H9 (cell line): ENCODE results near the gene RTN4R. TPM values are rescaled to one million over a fixed set of nuclear protein-coding genes. Genes with fewer than 3 reads are reported as not detected.

ENCODE experiments used
- DNase-seq: peaks from one replicate; pipeline ENCODE4 v3.0.0-alpha.2; 2017
- H2AFZ ChIP-seq: one replicate; pipeline ENCODE4 v1.6.1; 2013; ENCODE audit warnings: mild to moderate bottlenecking, low read length, control low read depth, moderate library complexity
- H2AK5ac ChIP-seq: 2 replicates; pipeline ENCODE4 v1.6.1; 2013; ENCODE audit warnings: low read length, control low read depth, mixed read lengths; ENCODE audit not compliant: insufficient read length
- H2BK120ac ChIP-seq: one replicate; pipeline ENCODE4 v1.6.1; 2013; ENCODE audit warnings: low read depth, mild to moderate bottlenecking, low read length, control low read depth, inconsistent platforms; ENCODE audit not compliant: poor library complexity, severe bottlenecking
- H2BK12ac ChIP-seq: 2 replicates; pipeline ENCODE4 v1.6.1; 2013; ENCODE audit warnings: low read length, control low read depth, mixed read lengths, low read depth; ENCODE audit not compliant: insufficient read length
- H2BK15ac ChIP-seq: 2 replicates; pipeline ENCODE4 v1.6.1; 2013; ENCODE audit warnings: low read depth, low read length, control low read depth
- H2BK20ac ChIP-seq: one replicate; pipeline ENCODE4 v1.6.1; 2013; ENCODE audit warnings: low read depth, mild to moderate bottlenecking, low read length, control low read depth, inconsistent platforms; ENCODE audit not compliant: poor library complexity, severe bottlenecking
- H2BK5ac ChIP-seq: 2 replicates; pipeline ENCODE4 v1.6.1; 2013; ENCODE audit warnings: low read length, control low read depth, mixed read lengths; ENCODE audit not compliant: insufficient read length
- H3K14ac ChIP-seq: 2 replicates; pipeline ENCODE4 v1.6.1; 2013; ENCODE audit warnings: low read length, control low read depth; ENCODE audit not compliant: insufficient read depth
- H3K18ac ChIP-seq: 2 replicates; pipeline ENCODE4 v1.6.1; 2013; ENCODE audit warnings: low read depth, mild to moderate bottlenecking, mixed read lengths, low read length, control low read depth; ENCODE audit not compliant: insufficient read length
- H3K23ac ChIP-seq: 2 replicates; pipeline ENCODE4 v1.6.1; 2013; ENCODE audit warnings: low read length, control low read depth, mixed read lengths, low read depth; ENCODE audit not compliant: insufficient read length
- H3K23me2 ChIP-seq: 2 replicates; pipeline ENCODE4 v1.6.1; 2013; ENCODE audit warnings: low read depth, mild to moderate bottlenecking, mixed read lengths, low read length, control low read depth; ENCODE audit not compliant: insufficient read length, poor library complexity, severe bottlenecking
- H3K27ac ChIP-seq: 2 replicates; pipeline ENCODE4 v1.5.1; 2013; ENCODE audit warnings: low read length, control low read depth, mixed read lengths, low read depth; ENCODE audit not compliant: insufficient read length
- H3K27me3 ChIP-seq: 2 replicates; pipeline ENCODE4 v1.6.1; 2013; ENCODE audit warnings: low read length, control low read depth, inconsistent platforms; ENCODE audit not compliant: insufficient read depth
- H3K4ac ChIP-seq: 2 replicates; pipeline ENCODE4 v1.6.1; 2013; ENCODE audit warnings: low read depth, mild to moderate bottlenecking, control low read depth, inconsistent platforms, low read length, moderate library complexity
- H3K4me1 ChIP-seq: 2 replicates; pipeline ENCODE4 v1.6.1; 2013; ENCODE audit warnings: low read length, control low read depth, inconsistent platforms; ENCODE audit not compliant: insufficient read depth
- H3K4me2 ChIP-seq: 2 replicates; pipeline ENCODE4 v1.6.1; 2013; ENCODE audit warnings: low read length, control low read depth, mixed read lengths; ENCODE audit not compliant: insufficient read length, insufficient read depth
- H3K56ac ChIP-seq: 2 replicates; pipeline ENCODE4 v1.6.1; 2013; ENCODE audit warnings: low read depth, mild to moderate bottlenecking, mixed read lengths, low read length, control low read depth; ENCODE audit not compliant: insufficient read length
- H3K79me1 ChIP-seq: 2 replicates; pipeline ENCODE4 v1.6.1; 2013; ENCODE audit warnings: low read depth, mild to moderate bottlenecking, moderate library complexity, low read length, control low read depth, inconsistent platforms; ENCODE audit not compliant: insufficient read depth, poor library complexity, severe bottlenecking
- H3K79me2 ChIP-seq: 2 replicates; pipeline ENCODE4 v1.6.1; 2013; ENCODE audit warnings: low read length, control low read depth, inconsistent platforms; ENCODE audit not compliant: insufficient read depth
- H3K9ac ChIP-seq: 2 replicates; pipeline ENCODE4 v1.6.1; 2013; ENCODE audit warnings: low read length, control low read depth, mixed read lengths; ENCODE audit not compliant: insufficient read length; ENCODE audit errors: extremely low read depth
- H3K9me3 ChIP-seq: one replicate; pipeline ENCODE4 v1.6.1; 2013; ENCODE audit warnings: low read depth, low read length, inconsistent platforms; ENCODE audit not compliant: control insufficient read depth
- H3T11ph ChIP-seq: one replicate; pipeline ENCODE4 v1.6.1; 2013; ENCODE audit warnings: mild to moderate bottlenecking, low read length, control low read depth, inconsistent platforms
- H4K20me1 ChIP-seq: one replicate; pipeline ENCODE4 v1.6.1; 2013; ENCODE audit not compliant: control insufficient read depth, insufficient read length, insufficient read depth
- H4K5ac ChIP-seq: 2 replicates; pipeline ENCODE4 v1.6.1; 2013; ENCODE audit warnings: low read depth, mild to moderate bottlenecking, mixed read lengths, low read length, control low read depth; ENCODE audit not compliant: insufficient read length
- H4K8ac ChIP-seq: replicated peaks from 2 replicates; pipeline ENCODE4 v1.6.1; 2013; ENCODE audit warnings: low read length, control low read depth, mixed read lengths, low read depth; ENCODE audit not compliant: insufficient read length
- H4K91ac ChIP-seq: 2 replicates; pipeline ENCODE4 v1.6.1; 2013; ENCODE audit warnings: low read depth, mild to moderate bottlenecking, moderate library complexity, mixed read lengths, low read length, control low read depth; ENCODE audit not compliant: insufficient read length
- H3K27ac Mint-ChIP-seq, 3 experiments: 2 replicates in 2 of 3; 3 replicates in 1 of 3; pipeline ENCODE4 v1.8.0; 2020 to 2021; ENCODE audit warnings: mixed read lengths in 3 of 3, mild to moderate bottlenecking in 1 of 3, moderate library complexity in 1 of 3
- H3K27me3 Mint-ChIP-seq: 2 replicates; pipeline ENCODE4 v1.8.0; 2021; ENCODE audit warnings: low read depth, mild to moderate bottlenecking, moderate library complexity, mixed read lengths
- H3K36me3 Mint-ChIP-seq, 3 experiments: 2 replicates in 2 of 3; 3 replicates in 1 of 3; pipeline ENCODE4 v1.8.0; 2020 to 2021; ENCODE audit warnings: low read depth in 3 of 3, mixed read lengths in 3 of 3; ENCODE audit not compliant: insufficient read depth in 1 of 3
- H3K4me1 Mint-ChIP-seq, 2 experiments: 2 replicates each; pipeline ENCODE4 v1.8.0; 2020; ENCODE audit warnings: mixed read lengths in 2 of 2
- H3K4me3 Mint-ChIP-seq, 2 experiments: 2 replicates in 1 of 2; 3 replicates in 1 of 2; pipeline ENCODE4 v1.8.0; 2020 to 2021; ENCODE audit warnings: mild to moderate bottlenecking in 2 of 2, mixed read lengths in 2 of 2, moderate library complexity in 1 of 2
- H3K9me3 Mint-ChIP-seq, 2 experiments: 2 replicates in 1 of 2; 3 replicates in 1 of 2; pipeline ENCODE4 v1.8.0; 2020; ENCODE audit warnings: mild to moderate bottlenecking in 2 of 2, mixed read lengths in 2 of 2, moderate library complexity in 1 of 2
- CTCF ChIP-seq: fragments of 200-600 bp; sonication (generic); conservative IDR thresholded peaks from 3 replicates; pipeline ENCODE4 v1.8.0; 2021; ENCODE audit warnings: antibody characterized with exemption, mild to moderate bottlenecking
- WGBS: extraction: QIAGEN DNeasy Blood & Tissue Kit; methylation state at CpG from one replicate; pipeline ENCODE4 v1.1.7; 2013; ENCODE audit warnings: missing lambda C conversion rate, low lambda C conversion rate, mixed read lengths; ENCODE audit not compliant: insufficient read length; ENCODE audit errors: extremely low coverage; 5-methylcytosine and 5-hydroxymethylcytosine counted together
- total RNA-seq: library from RNA; stranded (reverse); gene quantifications from 2 replicates; pipeline ENCODE4 v1.2.1, GENCODE V29; 2021

The RTN4R gene
- total RNA-seq, 1 experiment from 2014 or later = 19.0 TPM

- no peaks in the 10 kb centered on the region for H3K27me3 Mint-ChIP-seq
- H3K4me3 Mint-ChIP-seq = no peak overlapping the region
- H4K5ac ChIP-seq = no peak overlapping the region
Measured at GRCh38 chr22:20256027-20256426, 12.1 kb downstream of the RTN4R start.

More at GRCh38 chr22:20256027-20256426, 12.1 kb downstream of the RTN4R start:
- no peak for DNase-seq
- no peak for TF ChIP-seq CTCF
- Histone ChIP-seq H2BK20ac (no peak overlapping the region), H3K4ac (no peak overlapping the region), H3K4me1 (no peaks in the 10 kb centered on the region; the same call in 1 of the 2 replicates), H2BK5ac (no peak overlapping the region), H2BK15ac (no peak overlapping the region), H3K79me1 (no peaks in the 10 kb centered on the region), H3K9me3 (no peaks in the 10 kb centered on the region), H3K27me3 (no peaks in the 10 kb centered on the region), H4K91ac (no peak overlapping the region), H3K9ac (no peak overlapping the region), H3K14ac (no peak overlapping the region), H4K20me1 (no peaks in the 10 kb centered on the region), H3K79me2 (no peaks in the 10 kb centered on the region; the same call in 1 of the 2 replicates), H3K4me2 (no peak overlapping the region), H2BK12ac (no peak overlapping the region), H3K27ac (no peak overlapping the region), H2BK120ac (no peak overlapping the region), H4K8ac (no peak overlapping the region), H2AFZ (no peak overlapping the region), H3K23ac (no peak overlapping the region), H2AK5ac (no peak overlapping the region), H3K18ac (no peak overlapping the region), H3T11ph (no peak overlapping the region), H3K23me2 (no peaks in the 10 kb centered on the region), H3K56ac (no peak overlapping the region)
- H3K9me3 Mint-ChIP-seq = no peaks in the 10 kb centered on the region
- H3K27ac Mint-ChIP-seq = no peak overlapping the region
- peaks cover 0 to 8% of the 10 kb centered on the region in 2 experiments; a peak in 1 of 4 replicates for H3K4me1 Mint-ChIP-seq
- no peaks in the 10 kb centered on the region; a peak in 1 of 7 replicates for H3K36me3 Mint-ChIP-seq
- WGBS = no CpG with 5 or more reads among the region's 13 CpGs
